NCI-H526 treated with DMSO at 0.1 percent for 48 hours (cell line): ENCODE data around the gene TECPR1.

Source experiments
- DNase-seq: peaks from one replicate; lab custom pipeline; 2025; lab: John Stamatoyannopoulos, UW

The TECPR1 gene

DNA sequence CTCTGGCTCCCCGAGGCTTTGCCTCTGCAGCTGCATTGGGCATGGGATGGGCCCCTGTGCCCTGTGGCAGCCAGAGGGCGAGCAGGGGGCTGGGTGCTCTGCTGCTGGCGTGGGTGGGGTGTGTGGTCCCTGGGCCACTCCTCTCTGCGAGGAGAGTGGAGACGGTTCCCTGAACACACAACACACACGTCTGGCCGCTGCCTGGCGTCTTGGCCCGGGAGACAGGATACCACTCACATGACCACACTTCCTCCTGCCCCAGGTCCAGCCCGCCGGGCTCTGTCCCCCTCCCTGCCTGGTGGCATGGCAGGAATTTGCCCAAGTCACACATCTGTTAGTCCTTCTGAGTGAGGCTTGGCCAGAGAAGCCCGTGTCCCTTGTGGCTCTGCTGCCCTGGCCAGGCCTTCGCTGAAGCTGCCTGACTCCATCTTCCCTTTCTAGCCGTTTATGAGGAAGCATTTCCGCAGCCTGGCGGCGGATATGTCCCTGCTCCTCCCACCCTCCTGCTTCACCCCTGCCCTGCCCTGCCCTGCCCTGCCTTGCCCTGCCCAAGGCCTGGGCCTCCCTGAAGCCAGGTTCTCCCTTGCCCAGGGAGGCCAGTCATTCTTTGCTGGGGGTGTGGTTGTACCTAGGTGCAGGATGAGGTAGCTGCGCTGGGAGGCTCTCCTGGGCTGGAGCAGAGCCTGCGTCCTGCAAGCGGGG, 32.5 kb upstream of the TECPR1 start:
- DNase-seq, result no peak

GRCh38 chr7:98283887-98284222, 31.8 kb upstream of the TECPR1 start:
- no peak for DNase-seq

- no peak for DNase-seq
Measured at GRCh38 chr7:98283127-98283886, 31.3 kb upstream of the TECPR1 start.

DNA sequence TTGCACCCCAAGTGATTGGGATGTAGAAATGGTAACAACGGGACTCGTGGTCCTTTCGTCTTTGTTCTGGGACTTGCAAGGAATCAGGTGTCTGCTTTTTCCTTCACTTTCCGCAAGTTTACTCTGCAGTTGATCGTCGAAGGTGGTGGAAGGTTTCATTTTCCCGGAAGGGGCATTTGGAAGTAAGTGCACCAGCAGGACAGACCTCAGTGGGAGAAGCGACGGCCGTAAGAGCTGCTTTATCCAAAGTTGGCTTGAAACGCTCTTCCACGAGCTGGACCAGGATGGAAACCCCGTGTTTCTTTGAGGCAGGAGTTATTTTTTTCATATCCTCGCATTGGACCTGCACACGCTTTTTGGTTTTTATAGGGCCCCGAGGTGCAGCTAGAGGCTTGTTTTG, 30.7 kb upstream of the TECPR1 start:
- no peak for DNase-seq

- no peak for DNase-seq
Measured at GRCh38 chr7:98281757-98282606, 29.9 kb upstream of the TECPR1 start.

- DNase-seq, result peak; percentile 86
Measured at GRCh38 chr7:98280791-98281756, 29.0 kb upstream of the TECPR1 start, which contains the start of gene BRI3. Gene BRI3, plus strand, starts transcription at chr7:98281686. Its CDS starts 110 bp downstream, at chr7:98281796.

DNA sequence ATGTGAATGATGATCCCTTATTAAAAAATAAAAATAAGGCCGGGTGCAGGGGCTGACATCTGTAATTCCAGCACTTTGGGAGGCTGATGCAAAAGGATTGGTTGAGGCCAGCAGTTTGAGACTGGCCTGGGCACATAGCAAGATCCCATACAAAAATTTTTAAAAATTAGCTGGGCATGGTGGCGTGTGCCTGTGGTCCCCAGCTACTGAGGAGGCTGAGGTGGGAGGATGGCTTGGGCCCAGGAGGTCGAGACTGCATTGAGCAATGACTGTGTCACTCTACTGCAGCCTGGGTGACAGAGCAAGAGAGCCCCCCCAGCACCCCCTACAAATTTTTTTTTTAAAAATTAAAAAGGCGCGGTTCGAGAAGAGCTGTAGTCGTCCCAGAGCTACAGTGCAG, 28.3 kb upstream of the TECPR1 start:
- DNase-seq, result no peak

DNA sequence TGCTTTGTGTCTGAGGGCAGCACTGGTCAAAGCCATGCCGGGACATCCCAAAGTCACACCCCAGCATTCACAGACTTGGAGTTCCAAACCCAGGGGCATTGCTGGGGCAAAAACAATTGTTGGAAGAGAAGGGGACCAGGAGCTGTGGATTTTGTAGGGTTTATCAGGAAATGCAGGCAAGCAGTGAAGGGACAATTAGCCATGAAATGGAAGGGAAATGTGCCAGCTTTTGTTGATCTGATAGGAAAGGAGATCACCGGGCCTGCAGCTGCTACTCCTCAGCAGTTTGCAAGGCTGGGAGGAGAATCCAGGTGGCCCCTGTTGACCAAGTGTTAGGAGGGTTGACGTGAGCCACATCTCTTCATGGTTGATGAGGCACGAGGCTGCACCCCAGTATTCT, 26.9 kb upstream of the TECPR1 start:
- DNase-seq, result no peak

- DNase-seq, result no peak
Measured at GRCh38 chr7:98278408-98278807, 26.4 kb upstream of the TECPR1 start.

GRCh38 chr7:98276241-98276761, 24.3 kb upstream of the TECPR1 start:
- DNase-seq, result no peak

- no peak for DNase-seq
Measured at GRCh38 chr7:98267303-98267702, 15.3 kb upstream of the TECPR1 start.

DNA sequence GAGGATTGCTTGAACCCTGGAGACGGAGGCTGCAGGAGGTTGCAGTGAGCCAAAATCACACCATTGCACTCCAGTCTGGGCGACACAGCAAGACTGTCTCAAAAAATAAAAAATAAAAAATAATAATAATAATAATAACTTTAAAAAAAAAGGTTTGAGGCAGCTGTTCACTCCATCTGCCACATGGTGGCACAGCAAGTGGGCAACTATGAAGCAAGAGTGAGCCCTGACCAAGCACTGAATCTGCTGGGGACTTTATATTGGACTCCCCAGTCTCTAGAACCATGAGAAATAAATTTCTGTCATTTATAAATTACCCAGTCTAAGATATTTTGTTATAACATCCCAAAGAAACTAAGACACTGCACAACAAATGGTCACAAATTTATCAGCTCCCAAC, 14.8 kb upstream of the TECPR1 start:
- DNase-seq, result no peak

DNA sequence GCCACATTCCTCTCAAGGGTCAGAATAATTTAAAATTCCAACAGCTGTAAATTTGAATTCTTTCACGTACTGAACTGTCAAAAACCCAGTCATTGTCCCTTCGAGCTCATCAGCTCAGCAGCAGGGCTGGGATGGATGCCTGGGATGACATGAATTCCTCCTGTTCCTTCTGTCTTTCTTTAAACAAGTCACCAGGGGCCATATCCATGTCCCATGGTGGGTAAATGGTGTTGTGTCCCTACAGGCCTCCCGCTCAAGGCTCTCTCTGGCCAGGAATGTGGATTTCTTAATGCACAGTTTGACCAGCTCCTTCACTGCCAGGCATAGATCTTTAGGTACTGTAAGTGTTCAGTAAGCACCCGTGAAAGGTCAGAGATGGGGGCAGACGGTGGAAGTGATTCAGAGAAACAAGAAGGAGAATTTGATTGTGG, 13.8 kb upstream of the TECPR1 start:
- no peak for DNase-seq

- no peak for DNase-seq
Measured at GRCh38 chr7:98257701-98258100, 5.7 kb upstream of the TECPR1 start.

GRCh38 chr7:98256431-98256830, 4.4 kb upstream of the TECPR1 start:
- no peak for DNase-seq

GRCh38 chr7:98254951-98255610, 3.0 kb upstream of the TECPR1 start:
- DNase-seq, result no peak

- no peak for DNase-seq
Measured at GRCh38 chr7:98254516-98254915, 2.5 kb upstream of the TECPR1 start.

DNA sequence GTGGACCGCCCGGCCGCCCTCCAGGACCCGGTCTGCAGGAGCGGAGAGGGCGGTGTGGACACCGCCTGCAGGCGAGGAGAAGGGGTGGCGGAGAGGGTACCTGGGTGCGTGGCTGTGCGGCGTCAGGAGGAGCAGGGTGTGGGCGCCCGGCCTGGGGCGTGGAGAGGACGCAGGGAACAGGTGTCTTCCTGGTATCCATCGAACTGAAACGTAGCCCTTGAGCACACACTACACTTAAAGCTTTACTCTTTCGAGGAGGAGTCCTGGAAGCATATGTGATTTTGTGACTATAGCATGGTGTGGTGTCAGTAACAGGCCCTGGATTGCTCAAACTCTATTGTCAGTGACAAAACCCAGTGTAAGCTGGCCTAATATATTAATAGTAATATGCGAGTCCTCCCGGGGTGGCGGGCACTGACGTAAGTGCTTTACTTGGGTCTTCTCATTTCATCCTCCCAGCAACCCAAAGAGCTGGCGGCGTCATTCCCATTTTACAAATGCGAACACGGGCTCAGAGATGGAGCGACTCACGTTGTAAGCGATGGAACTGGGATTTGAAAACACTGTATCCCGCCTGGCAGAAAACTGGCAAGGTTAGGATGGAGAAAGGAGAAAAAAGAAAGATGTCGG, 508 bp upstream of the TECPR1 start:
- no peak for DNase-seq

GRCh38 chr7:98251231-98251600, 816 bp downstream of the TECPR1 start:
- no peak for DNase-seq

DNA sequence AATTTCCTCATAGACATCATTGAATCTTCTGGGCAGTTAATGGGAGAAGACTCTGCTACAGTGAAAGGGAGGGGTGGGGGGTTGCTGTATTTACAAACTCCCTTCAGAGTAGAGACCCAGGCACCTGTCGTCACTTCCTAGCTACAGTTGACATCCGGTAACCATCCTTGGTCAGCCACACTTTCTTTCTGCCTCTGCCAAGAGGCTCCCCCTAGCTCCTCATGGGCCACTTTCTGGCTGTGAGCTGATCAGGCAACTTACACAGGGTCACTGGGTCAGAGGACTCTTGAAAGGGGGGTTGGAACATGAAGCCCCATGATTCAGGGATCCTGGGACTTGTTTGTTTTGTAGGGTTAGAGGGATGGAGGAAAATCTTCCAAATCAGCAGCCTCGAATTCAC, 1.2 kb downstream of the TECPR1 start:
- no peak for DNase-seq
